Right lobe of liver (tissue), 6 donors: ENCODE data around the gene GPATCH3. TPM values are rescaled to one million over a fixed set of nuclear protein-coding genes. Genes with fewer than 3 reads are reported as not detected.

Experiments used
- ATAC-seq, 4 donors: fragments of 200-7000 bp; cut with Tn5 transposase; one replicate each; pipeline ENCODE4 v1.9.1; 2020; ENCODE audit warnings: mild to moderate bottlenecking in 4 of 4, moderate library complexity in 4 of 4
- DNase-seq, 3 donors: peaks; one replicate each; pipeline ENCODE4 v3.0.0-alpha.2; 2020
- H3K27ac ChIP-seq, 3 donors: fragments of 200-600 bp; one replicate each; pipeline ENCODE4 v1.8.0; 2022
- H3K27me3 ChIP-seq, 2 donors: fragments of 200-600 bp; one replicate each; pipeline ENCODE4 v1.8.0; 2022
- H3K36me3 ChIP-seq, 4 donors: fragments of 200-600 bp; sonication (generic) in 1 of 4; one replicate each; pipeline versions ENCODE4 v1.5.1 to v1.8.0; 2017 to 2022; ENCODE audit warnings: control low read depth in 1 of 4
- H3K4me1 ChIP-seq, 4 donors: fragments of 200-600 bp; sonication (generic) in 1 of 4; one replicate each; pipeline versions ENCODE4 v1.5.1 to v1.8.0; 2017 to 2022; ENCODE audit warnings: control low read depth in 1 of 4
- H3K4me3 ChIP-seq, 3 donors: fragments of 200-600 bp; one replicate each; pipeline ENCODE4 v1.8.0; 2022
- H3K9me3 ChIP-seq, 4 donors: fragments of 200-600 bp; sonication (generic) in 1 of 4; one replicate each; pipeline versions ENCODE4 v1.5.1 to v1.8.0; 2017 to 2022; ENCODE audit warnings: control low read depth in 1 of 4
- CTCF ChIP-seq, 4 donors: fragments of 200-600 bp in 3 of 4; fragments of 450-650 bp in 1 of 4; IDR thresholded peaks; one replicate each; pipeline versions ENCODE4 v1.5.1 to v1.8.0; 2016 to 2022; ENCODE audit warnings: antibody characterized with exemption in 4 of 4, mild to moderate bottlenecking in 2 of 4
- POLR2A ChIP-seq: fragments of 450-650 bp; IDR thresholded peaks from one replicate; pipeline ENCODE4 v1.6.1; 2017; ENCODE audit warnings: antibody characterized with exemption, mild to moderate bottlenecking
- WGBS: methylation state at CpG from one replicate; pipeline ENCODE4 v1.1.6; 2018; ENCODE audit warnings: low coverage, low lambda C conversion rate; ENCODE audit not compliant: insufficient coverage; ENCODE audit errors: missing lambda C conversion rate; 5-methylcytosine and 5-hydroxymethylcytosine counted together
- intact Hi-C, 2 donors: fragments of 100-400 bp; cut with DNase I; formaldehyde crosslinking; loops; one replicate each; pipeline versions ENCODE4 v1.11.2 to v1.14.1; 2022
- total RNA-seq, 6 experiments: library from RNA; depleted of rRNA in 2 of 6; stranded (reverse); fragments of >200 nt in 2 of 6; fragmentation: NEBNext Ultra II Directional in 3 of 6; extraction: Animal tissue kit (Norgen Biotek cat#: 25700) in 3 of 6; gene quantifications; one replicate each; pipeline versions ENCODE4 v1.1.0 to v1.2.4, GENCODE V29; 2016 to 2023
- donor health status: DM: no; HTN: yes; CAD: no.
- donor health status: DM: no; HTN: no; CAD: no.
- donor health status: DM: no; HTN: no; CAD: no.
- donor health status: DM: no; HTN: yes; CAD: no.
- donor health status: DM: no; HTN: yes; CAD: no.

Gene GPATCH3
- total RNA-seq, 6 experiments from 2014 or later = 6.0 to 8.1 (median 7.1) TPM

- Histone ChIP-seq H3K4me3 (no peak overlapping the region), H3K27ac (no peak overlapping the region), H3K9me3 (no peaks in the 10 kb centered on the region), H3K27me3 (no peaks in the 10 kb centered on the region), H3K4me1 (peaks cover 0 to 11% (median 0%) of the 10 kb centered on the region in 4 donors), H3K36me3 (peaks cover 0 to 25% (median 4%) of the 10 kb centered on the region in 4 donors)
- 85% methylated on average over 8 of the region's 13 CpGs for WGBS
- intact Hi-C loops = no loop called here
- no peak for TF ChIP-seq CTCF (IDR thresholded peaks at IDR 0.05)
- no peak for TF ChIP-seq POLR2A
- DNase-seq = no peak
- no peak for ATAC-seq
Observed at GRCh38 chr1:26844424-26845196, 55.7 kb downstream of the GPATCH3 start.

Other genes with a start within 250 kb of the GPATCH3 start
- 10 to 100 TPM; 22.2 to 36.4 (median 29.4) TPM for gene ARID1A, start 204.5 kb downstream of the GPATCH3 start, total RNA-seq
- gene PIGV, start 112.5 kb downstream of the GPATCH3 start, total RNA-seq = 10 to 100 TPM; 13.2 to 27.8 (median 19.2) TPM
- gene ZDHHC18, start 73.8 kb downstream of the GPATCH3 start, total RNA-seq = 10 to 100 TPM in 5 of 6 experiments, 1 to 10 TPM in 1; 9.6 to 16.9 (median 14.1) TPM
- 1 to 10 TPM in 3 of 6 experiments, not detected in 3; 2.2 to 2.5 (median 2.5) TPM for gene SFN, start 37.3 kb downstream of the GPATCH3 start, total RNA-seq
- gene GPN2, start 10.2 kb downstream of the GPATCH3 start, total RNA-seq = 10 to 100 TPM in 4 of 6 experiments, 1 to 10 TPM in 2; 5.6 to 18.3 (median 15.3) TPM
- 10 to 100 TPM; 25.6 to 69.6 (median 43.0) TPM for gene NR0B2, start 13.5 kb upstream of the GPATCH3 start, total RNA-seq
- gene NUDC, start 21.3 kb upstream of the GPATCH3 start, total RNA-seq = 10 to 100 TPM; 40.9 to 60.8 (median 48.4) TPM
- gene KDF1, start 60.0 kb upstream of the GPATCH3 start, total RNA-seq = 1 to 10 TPM; 1.1 to 4.1 (median 2.5) TPM
- 10 to 100 TPM in 2 of 6 experiments, 1 to 10 TPM in 4; 2.0 to 24.8 (median 6.7) TPM for gene TRNP1, start 93.2 kb upstream of the GPATCH3 start, total RNA-seq
- under 1 TPM in 4 of 6 experiments, not detected in 2; 0.11 to 0.49 (median 0.29) TPM for gene TENT5B, start 112.4 kb upstream of the GPATCH3 start, total RNA-seq